ENCODE data around the gene IGSF5.

- no peak for TF ChIP-seq CTCF (IDR thresholded peaks at IDR 0.05)
- no peak for TF ChIP-seq POLR2A (IDR thresholded peaks at IDR 0.05)
These were observed 31.6 kb downstream of the IGSF5 start for GRCh38 chr21:39776589-39776988.
